ENCODE measurements around the gene VASP.

- TF ChIP-seq POLR2A (IDR thresholded peaks at IDR 0.05; ENCODE audit: low read length) (no peak), GATA1 (IDR thresholded peaks at IDR 0.05; ENCODE audit: low read depth, low read length) (no peak)
These were observed 30.1 kb upstream of the VASP start for GRCh38 chr19:45477186-45477585.
